HepG2 (cell line): Measurements from ENCODE around the gene WDFY1. TPM values are rescaled to one million over a fixed set of nuclear protein-coding genes. Genes with fewer than 3 reads are reported as not detected.

ENCODE experiments used
- EHMT2 ChIP-seq: fragments of 200-600 bp; sonication (generic); IDR thresholded peaks from 2 replicates; pipeline ENCODE4 v1.7.0; 2017; ENCODE audit warnings: antibody characterized with exemption, low read depth, low read length, borderline replicate concordance
- ELK4 ChIP-seq: sonication (generic); formaldehyde crosslinking; IDR thresholded peaks from 2 replicates; pipeline ENCODE4 v1.9.0; 2021; ENCODE audit warnings: missing genetic modification reagents, borderline replicate concordance
- FOXP1 ChIP-seq, 2 experiments: fragments of 450-650 bp in 1 of 2; IDR thresholded peaks; 2 replicates each; pipeline ENCODE4 v1.6.1; 2017 to 2018; ENCODE audit warnings: antibody characterized with exemption in 1 of 2
- GATAD2A ChIP-seq: IDR thresholded peaks from 2 replicates; pipeline ENCODE4 v1.6.1; 2016
- KDM6A ChIP-seq: IDR thresholded peaks from 2 replicates; pipeline ENCODE4 v1.6.1; 2016; ENCODE audit warnings: low read depth
- KLF11 ChIP-seq: IDR thresholded peaks from 2 replicates; pipeline ENCODE4 v1.6.1; 2016; ENCODE audit warnings: missing compliant biosample characterization
- MAFG ChIP-seq: sonication (generic); formaldehyde crosslinking; IDR thresholded peaks from 2 replicates; pipeline ENCODE4 v1.5.1; 2020; ENCODE audit warnings: mild to moderate bottlenecking, missing genetic modification reagents
- RBFOX2 ChIP-seq: fragments of 200-400 bp; formaldehyde crosslinking; IDR thresholded peaks from 2 replicates; pipeline ENCODE4 v1.6.1; 2017; ENCODE audit warnings: low read depth, mild to moderate bottlenecking, low read length
- SPEN ChIP-seq: sonication (generic); formaldehyde crosslinking; IDR thresholded peaks from 2 replicates; pipeline ENCODE4 v1.5.1; 2020; ENCODE audit warnings: low read depth, mild to moderate bottlenecking, missing genetic modification reagents
- ZNF251 ChIP-seq: sonication (generic); formaldehyde crosslinking; IDR thresholded peaks from 2 replicates; pipeline ENCODE4 v1.9.0; 2021; ENCODE audit warnings: mild to moderate bottlenecking, missing genetic modification reagents
- ZNF30 ChIP-seq: sonication (generic); formaldehyde crosslinking; IDR thresholded peaks from 2 replicates; pipeline ENCODE4 v1.5.0; 2020; ENCODE audit warnings: mild to moderate bottlenecking, missing genetic modification reagents
- ZNF343 ChIP-seq: sonication (generic); formaldehyde crosslinking; IDR thresholded peaks from 2 replicates; pipeline ENCODE4 v1.4.0; 2020; ENCODE audit warnings: mild to moderate bottlenecking, missing genetic modification reagents
- ZNF564 ChIP-seq: sonication (generic); formaldehyde crosslinking; IDR thresholded peaks from 2 replicates; pipeline ENCODE4 v1.8.1; 2023; ENCODE audit warnings: mild to moderate bottlenecking, missing genetic modification reagents
- ZNF607 ChIP-seq: sonication (generic); formaldehyde crosslinking; IDR thresholded peaks from 2 replicates; pipeline ENCODE4 v1.5.1; 2020; ENCODE audit warnings: missing genetic modification reagents, mild to moderate bottlenecking, borderline replicate concordance
- ZNF672 ChIP-seq: sonication (generic); formaldehyde crosslinking; IDR thresholded peaks from 2 replicates; pipeline ENCODE4 v1.8.1; 2022; ENCODE audit warnings: missing genetic modification reagents
- ZNF747 ChIP-seq: sonication (generic); formaldehyde crosslinking; IDR thresholded peaks from 2 replicates; pipeline ENCODE4 v1.8.1; 2023; ENCODE audit warnings: missing genetic modification reagents, mild to moderate bottlenecking, borderline replicate concordance
- polyA plus RNA-seq, 8 experiments: library from polyadenylated mRNA; depleted of rRNA in 3 of 8; stranded (reverse) in 7 of 8; unstranded in 1 of 8; fragments of >200 nt; fragmentation: Illumina TruSeq in 4 of 8; extraction: Trizol in 4 of 8; gene quantifications; 2 replicates each; pipeline versions ENCODE4 v1.2.1 to v1.2.3, GENCODE V29; 2011 to 2016; ENCODE audit warnings: low read depth in 4 of 8, missing spikeins in 1 of 8, mixed read lengths in 1 of 8; ENCODE audit not compliant: insufficient read depth in 1 of 8
- total RNA-seq, 5 experiments: library from RNA; depleted of rRNA; stranded (reverse); fragments of >200 nt; fragmentation: Illumina TruSeq; extraction: Trizol; gene quantifications; 2 replicates each; pipeline ENCODE4 v1.2.3, GENCODE V29; 2016; ENCODE audit warnings: low read depth in 1 of 5
- TF ChIP-seq, protein P1 (sequence below): sonication (generic); formaldehyde crosslinking; IDR thresholded peaks from 2 replicates; pipeline ENCODE4 v1.8.1; 2022; ENCODE audit warnings: low read depth, mild to moderate bottlenecking, missing genetic modification reagents
- TF ChIP-seq, protein P2 (sequence below): sonication (generic); formaldehyde crosslinking; IDR thresholded peaks from 2 replicates; pipeline ENCODE4 v1.5.0; 2020; ENCODE audit warnings: missing genetic modification reagents
- TF ChIP-seq, protein P3 (sequence below): sonication (generic); formaldehyde crosslinking; IDR thresholded peaks from 2 replicates; pipeline ENCODE4 v1.4.0; 2020; ENCODE audit warnings: missing genetic modification reagents, mild to moderate bottlenecking, borderline replicate concordance
- TF ChIP-seq, protein P4 (sequence below): sonication (generic); formaldehyde crosslinking; conservative IDR thresholded peaks from 2 replicates; pipeline ENCODE4 v1.8.1; 2023; ENCODE audit warnings: missing genetic modification reagents

WDFY1 gene
- total and polyA plus RNA-seq, 2 of the 13 experiments (the other 11 are each of a cell fraction or from before 2014, with no cell fraction given): 77.0 to 78.4 TPM

GRCh38 chr2:223908304-223908998, 36.7 kb downstream of the WDFY1 start (continued):
- TF ChIP-seq ZNF564 (peak; percentile 57; the same call in 1 of the 2 replicates), ZNF251 (CRISPR knock-in tag) (no peak), EHMT2 (no peak; the same call in 1 of the 2 replicates), RBFOX2 (no peak), ZNF30 (CRISPR knock-in tag) (no peak), SPEN (CRISPR knock-in tag) (no peak), MAFG (no peak), ZNF607 (peak; percentile 81; the same call in 1 of the 2 replicates), ZNF343 (no peak; the same call in 1 of the 2 replicates), KLF11 (CRISPR knock-in tag) (peak; percentile 83; the same call in 1 of the 2 replicates), GATAD2A (CRISPR knock-in tag) (peak; percentile 98), ELK4 (CRISPR knock-in tag) (no peak), KDM6A (CRISPR knock-in tag) (peak; percentile 82), FOXP1 (IDR thresholded peaks at IDR 0.05) (no peak), FOXP1 (CRISPR knock-in tag; IDR thresholded peaks at IDR 0.05) (peak; percentile 59; the same call in 1 of the 2 replicates), ZNF672 (CRISPR knock-in tag) (no peak), ZNF747 (peak; percentile 71; the same call in 1 of the 2 replicates)
- TF ChIP-seq, protein P1, sequence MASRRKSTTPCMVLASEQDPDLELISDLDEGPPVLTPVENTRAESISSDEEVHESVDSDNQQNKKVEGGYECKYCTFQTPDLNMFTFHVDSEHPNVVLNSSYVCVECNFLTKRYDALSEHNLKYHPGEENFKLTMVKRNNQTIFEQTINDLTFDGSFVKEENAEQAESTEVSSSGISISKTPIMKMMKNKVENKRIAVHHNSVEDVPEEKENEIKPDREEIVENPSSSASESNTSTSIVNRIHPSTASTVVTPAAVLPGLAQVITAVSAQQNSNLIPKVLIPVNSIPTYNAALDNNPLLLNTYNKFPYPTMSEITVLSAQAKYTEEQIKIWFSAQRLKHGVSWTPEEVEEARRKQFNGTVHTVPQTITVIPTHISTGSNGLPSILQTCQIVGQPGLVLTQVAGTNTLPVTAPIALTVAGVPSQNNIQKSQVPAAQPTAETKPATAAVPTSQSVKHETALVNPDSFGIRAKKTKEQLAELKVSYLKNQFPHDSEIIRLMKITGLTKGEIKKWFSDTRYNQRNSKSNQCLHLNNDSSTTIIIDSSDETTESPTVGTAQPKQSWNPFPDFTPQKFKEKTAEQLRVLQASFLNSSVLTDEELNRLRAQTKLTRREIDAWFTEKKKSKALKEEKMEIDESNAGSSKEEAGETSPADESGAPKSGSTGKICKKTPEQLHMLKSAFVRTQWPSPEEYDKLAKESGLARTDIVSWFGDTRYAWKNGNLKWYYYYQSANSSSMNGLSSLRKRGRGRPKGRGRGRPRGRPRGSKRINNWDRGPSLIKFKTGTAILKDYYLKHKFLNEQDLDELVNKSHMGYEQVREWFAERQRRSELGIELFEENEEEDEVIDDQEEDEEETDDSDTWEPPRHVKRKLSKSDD: peak; percentile 88; the same call in 1 of the 2 replicates
- TF ChIP-seq, protein P2, sequence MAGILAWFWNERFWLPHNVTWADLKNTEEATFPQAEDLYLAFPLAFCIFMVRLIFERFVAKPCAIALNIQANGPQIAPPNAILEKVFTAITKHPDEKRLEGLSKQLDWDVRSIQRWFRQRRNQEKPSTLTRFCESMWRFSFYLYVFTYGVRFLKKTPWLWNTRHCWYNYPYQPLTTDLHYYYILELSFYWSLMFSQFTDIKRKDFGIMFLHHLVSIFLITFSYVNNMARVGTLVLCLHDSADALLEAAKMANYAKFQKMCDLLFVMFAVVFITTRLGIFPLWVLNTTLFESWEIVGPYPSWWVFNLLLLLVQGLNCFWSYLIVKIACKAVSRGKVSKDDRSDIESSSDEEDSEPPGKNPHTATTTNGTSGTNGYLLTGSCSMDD (CRISPR knock-in tag): no peak
- TF ChIP-seq, protein P3, sequence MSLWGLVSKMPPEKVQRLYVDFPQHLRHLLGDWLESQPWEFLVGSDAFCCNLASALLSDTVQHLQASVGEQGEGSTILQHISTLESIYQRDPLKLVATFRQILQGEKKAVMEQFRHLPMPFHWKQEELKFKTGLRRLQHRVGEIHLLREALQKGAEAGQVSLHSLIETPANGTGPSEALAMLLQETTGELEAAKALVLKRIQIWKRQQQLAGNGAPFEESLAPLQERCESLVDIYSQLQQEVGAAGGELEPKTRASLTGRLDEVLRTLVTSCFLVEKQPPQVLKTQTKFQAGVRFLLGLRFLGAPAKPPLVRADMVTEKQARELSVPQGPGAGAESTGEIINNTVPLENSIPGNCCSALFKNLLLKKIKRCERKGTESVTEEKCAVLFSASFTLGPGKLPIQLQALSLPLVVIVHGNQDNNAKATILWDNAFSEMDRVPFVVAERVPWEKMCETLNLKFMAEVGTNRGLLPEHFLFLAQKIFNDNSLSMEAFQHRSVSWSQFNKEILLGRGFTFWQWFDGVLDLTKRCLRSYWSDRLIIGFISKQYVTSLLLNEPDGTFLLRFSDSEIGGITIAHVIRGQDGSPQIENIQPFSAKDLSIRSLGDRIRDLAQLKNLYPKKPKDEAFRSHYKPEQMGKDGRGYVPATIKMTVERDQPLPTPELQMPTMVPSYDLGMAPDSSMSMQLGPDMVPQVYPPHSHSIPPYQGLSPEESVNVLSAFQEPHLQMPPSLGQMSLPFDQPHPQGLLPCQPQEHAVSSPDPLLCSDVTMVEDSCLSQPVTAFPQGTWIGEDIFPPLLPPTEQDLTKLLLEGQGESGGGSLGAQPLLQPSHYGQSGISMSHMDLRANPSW: peak; percentile 89; the same call in 1 of the 2 replicates
- TF ChIP-seq, protein P4, sequence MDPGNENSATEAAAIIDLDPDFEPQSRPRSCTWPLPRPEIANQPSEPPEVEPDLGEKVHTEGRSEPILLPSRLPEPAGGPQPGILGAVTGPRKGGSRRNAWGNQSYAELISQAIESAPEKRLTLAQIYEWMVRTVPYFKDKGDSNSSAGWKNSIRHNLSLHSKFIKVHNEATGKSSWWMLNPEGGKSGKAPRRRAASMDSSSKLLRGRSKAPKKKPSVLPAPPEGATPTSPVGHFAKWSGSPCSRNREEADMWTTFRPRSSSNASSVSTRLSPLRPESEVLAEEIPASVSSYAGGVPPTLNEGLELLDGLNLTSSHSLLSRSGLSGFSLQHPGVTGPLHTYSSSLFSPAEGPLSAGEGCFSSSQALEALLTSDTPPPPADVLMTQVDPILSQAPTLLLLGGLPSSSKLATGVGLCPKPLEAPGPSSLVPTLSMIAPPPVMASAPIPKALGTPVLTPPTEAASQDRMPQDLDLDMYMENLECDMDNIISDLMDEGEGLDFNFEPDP: no peak
